Thymus (tissue), 11 donors: ENCODE measurements around the gene MAGEC1. TPM values are rescaled to one million over a fixed set of nuclear protein-coding genes. Genes with fewer than 3 reads are reported as not detected.

Experiments used
- DNase-seq, 9 donors: peaks; one replicate each; pipeline ENCODE4 v3.0.0-alpha.2; 2013; ENCODE audit warnings: low spot score in 9 of 9, low read depth in 6 of 9, missing footprints in 1 of 9
- H3K27ac ChIP-seq, 2 donors: one replicate each; pipeline ENCODE4 v1.5.1; 2013; ENCODE audit warnings: control low read depth in 1 of 2, low read depth in 1 of 2, low read length in 1 of 2, mild to moderate bottlenecking in 1 of 2, moderate library complexity in 1 of 2
- H3K27me3 ChIP-seq, 2 donors: one replicate each; pipeline ENCODE4 v1.5.1; 2013; ENCODE audit warnings: low read length in 1 of 2; ENCODE audit not compliant: control insufficient read depth in 2 of 2, insufficient read depth in 1 of 2
- H3K36me3 ChIP-seq, 2 donors: one replicate each; pipeline ENCODE4 v1.5.1; 2013; ENCODE audit warnings: low read length in 1 of 2, mild to moderate bottlenecking in 1 of 2, moderate library complexity in 1 of 2; ENCODE audit not compliant: control insufficient read depth in 2 of 2, insufficient read depth in 2 of 2
- H3K4me1 ChIP-seq, 2 donors: one replicate each; pipeline ENCODE4 v1.5.1; 2013; ENCODE audit warnings: low read length in 2 of 2; ENCODE audit not compliant: control insufficient read depth in 2 of 2, insufficient read depth in 2 of 2
- H3K4me3 ChIP-seq, 2 donors: one replicate each; pipeline ENCODE4 v1.5.1; 2013; ENCODE audit warnings: low read length in 2 of 2, control low read depth in 1 of 2, mild to moderate bottlenecking in 1 of 2
- H3K9me3 ChIP-seq, 2 donors: one replicate each; pipeline ENCODE4 v1.5.1; 2013; ENCODE audit warnings: low read length in 1 of 2, mild to moderate bottlenecking in 1 of 2; ENCODE audit not compliant: control insufficient read depth in 2 of 2, insufficient read depth in 1 of 2
- WGBS: extraction: QIAGEN DNeasy Blood & Tissue Kit; methylation state at CpG from one replicate; pipeline ENCODE4 v1.1.7; 2013; 5-methylcytosine and 5-hydroxymethylcytosine counted together
- polyA plus RNA-seq: library from polyadenylated mRNA; stranded (reverse); fragments of 200-250 nt; gene quantifications from one replicate; pipeline ENCODE4 v1.2.3, GENCODE V29; 2013
- total RNA-seq: library from RNA; stranded (reverse); fragments of 120-200 nt; gene quantifications from one replicate; pipeline ENCODE4 v1.2.4, GENCODE V29; 2013
- donor health status: healthy.

MAGEC1 gene
- total and polyA plus RNA-seq, 2 donors = not detected

DNA sequence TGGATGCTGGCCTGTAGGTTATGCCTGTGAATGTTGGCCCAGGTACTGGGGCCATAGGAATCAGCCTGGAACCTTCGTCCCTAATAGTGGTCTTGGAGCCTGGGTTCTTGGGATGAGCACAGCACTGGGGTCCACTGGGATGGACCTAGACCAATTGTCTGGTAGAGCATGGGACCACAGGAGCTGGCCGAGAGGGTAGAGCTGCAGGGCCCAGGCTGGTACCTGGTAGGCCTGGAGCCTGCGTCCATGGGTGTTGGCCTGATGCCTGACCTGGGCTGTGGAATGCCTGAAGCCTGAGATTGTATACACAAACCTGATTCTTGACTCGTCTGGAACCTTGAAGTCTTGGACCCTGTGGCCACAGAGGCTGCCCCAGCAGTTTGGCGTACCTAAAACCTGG is 48.9 kb downstream of the MAGEC1 start:
- H3K27ac ChIP-seq = no peak overlapping the region
- whole genome bisulfite sequencing = 92% methylated on average over 5 of the region's 5 CpGs
- H3K4me1 ChIP-seq = no peaks in the 10 kb centered on the region
- no peaks in the 10 kb centered on the region for H3K27me3 ChIP-seq
- H3K9me3 ChIP-seq = peaks cover 0 to 10% of the 10 kb centered on the region in 2 donors
- H3K36me3 ChIP-seq = no peaks in the 10 kb centered on the region
- no peak overlapping the region for H3K4me3 ChIP-seq
- DNase-seq = no peak

DNA sequence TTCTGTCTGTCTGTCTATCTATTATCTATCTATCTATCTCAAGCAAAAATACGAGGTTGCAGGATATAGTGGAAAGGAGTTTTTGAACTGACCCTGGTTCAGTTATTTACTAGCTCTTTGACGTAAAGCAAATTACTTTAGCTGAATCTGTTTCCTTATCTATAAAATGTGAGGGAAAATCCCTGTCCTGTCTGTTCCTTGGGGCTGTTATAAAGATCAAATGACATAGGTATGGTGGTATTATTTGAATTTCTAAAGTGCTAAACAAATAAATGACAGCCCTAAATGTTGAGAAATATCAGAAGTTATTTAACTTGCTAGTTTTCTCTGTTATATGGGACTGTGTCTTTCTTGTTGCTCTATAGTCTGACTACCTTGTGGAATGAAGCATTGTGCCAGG is 55.0 kb downstream of the MAGEC1 start:
- no peaks in the 10 kb centered on the region for H3K27me3 ChIP-seq
- 77% methylated on average over 2 of the region's 2 CpGs for WGBS

More for the DNA sequence above, 55.0 kb downstream of the MAGEC1 start:
- H3K4me1 ChIP-seq = no peaks in the 10 kb centered on the region
- H3K36me3 ChIP-seq = no peaks in the 10 kb centered on the region
- no peak overlapping the region for H3K4me3 ChIP-seq
- H3K9me3 ChIP-seq = peaks cover 0 to 3% of the 10 kb centered on the region in 2 donors
- no peak for DNase-seq
- H3K27ac ChIP-seq = no peak overlapping the region

Other genes with a start within 250 kb of the MAGEC1 start
- gene SPANXD, start 205.2 kb upstream of the MAGEC1 start, total RNA-seq = not detected
- gene SPANXD, start 205.2 kb upstream of the MAGEC1 start, polyA plus RNA-seq = not detected
- not detected for gene MAGEC3, start 65.6 kb upstream of the MAGEC1 start, total RNA-seq
- gene MAGEC3, start 65.6 kb upstream of the MAGEC1 start, polyA plus RNA-seq = 0.07 TPM